Epithelial cell of esophagus (primary cell): ENCODE data around the gene NELL2.

Experiments used
- DNase-seq: peaks from one replicate; pipeline ENCODE4 v3.0.0; 2010; ENCODE audit warnings: low read depth
- H3K4me3 ChIP-seq: 2 replicates; pipeline ENCODE4 v1.5.1; 2011; ENCODE audit warnings: mild to moderate bottlenecking, low read length, control low read depth
- TF ChIP-seq, protein P1 (sequence below): IDR thresholded peaks from 2 replicates; pipeline ENCODE4 v1.5.1; 2011; ENCODE audit warnings: low read depth, mild to moderate bottlenecking, low read length, control low read depth, inconsistent platforms; ENCODE audit not compliant: insufficient read depth; ENCODE audit errors: missing control alignments

NELL2 gene

DNA sequence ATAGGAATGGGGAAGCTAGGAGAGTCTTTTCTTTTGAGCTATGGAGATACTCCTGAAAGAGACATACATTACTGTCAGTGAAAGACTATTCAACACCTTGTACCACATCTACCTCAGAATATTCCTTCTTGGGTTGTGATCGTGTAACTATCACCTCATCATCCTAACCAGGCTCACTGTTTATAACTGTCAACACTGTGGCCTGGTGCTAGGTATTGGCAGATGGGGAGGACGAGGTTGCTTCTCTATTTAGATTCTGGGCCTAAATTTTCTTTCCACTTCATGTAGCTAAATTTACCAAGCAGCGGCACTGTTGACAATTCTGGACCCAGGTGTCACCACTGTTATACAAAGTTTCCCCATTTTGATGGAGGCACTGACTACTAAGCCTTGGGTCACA, 354.4 kb downstream of the NELL2 start:
- TF ChIP-seq, protein P1, sequence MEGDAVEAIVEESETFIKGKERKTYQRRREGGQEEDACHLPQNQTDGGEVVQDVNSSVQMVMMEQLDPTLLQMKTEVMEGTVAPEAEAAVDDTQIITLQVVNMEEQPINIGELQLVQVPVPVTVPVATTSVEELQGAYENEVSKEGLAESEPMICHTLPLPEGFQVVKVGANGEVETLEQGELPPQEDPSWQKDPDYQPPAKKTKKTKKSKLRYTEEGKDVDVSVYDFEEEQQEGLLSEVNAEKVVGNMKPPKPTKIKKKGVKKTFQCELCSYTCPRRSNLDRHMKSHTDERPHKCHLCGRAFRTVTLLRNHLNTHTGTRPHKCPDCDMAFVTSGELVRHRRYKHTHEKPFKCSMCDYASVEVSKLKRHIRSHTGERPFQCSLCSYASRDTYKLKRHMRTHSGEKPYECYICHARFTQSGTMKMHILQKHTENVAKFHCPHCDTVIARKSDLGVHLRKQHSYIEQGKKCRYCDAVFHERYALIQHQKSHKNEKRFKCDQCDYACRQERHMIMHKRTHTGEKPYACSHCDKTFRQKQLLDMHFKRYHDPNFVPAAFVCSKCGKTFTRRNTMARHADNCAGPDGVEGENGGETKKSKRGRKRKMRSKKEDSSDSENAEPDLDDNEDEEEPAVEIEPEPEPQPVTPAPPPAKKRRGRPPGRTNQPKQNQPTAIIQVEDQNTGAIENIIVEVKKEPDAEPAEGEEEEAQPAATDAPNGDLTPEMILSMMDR, result no peak
- H3K4me3 ChIP-seq, result no peak overlapping the region
- no peak for DNase-seq

DNA sequence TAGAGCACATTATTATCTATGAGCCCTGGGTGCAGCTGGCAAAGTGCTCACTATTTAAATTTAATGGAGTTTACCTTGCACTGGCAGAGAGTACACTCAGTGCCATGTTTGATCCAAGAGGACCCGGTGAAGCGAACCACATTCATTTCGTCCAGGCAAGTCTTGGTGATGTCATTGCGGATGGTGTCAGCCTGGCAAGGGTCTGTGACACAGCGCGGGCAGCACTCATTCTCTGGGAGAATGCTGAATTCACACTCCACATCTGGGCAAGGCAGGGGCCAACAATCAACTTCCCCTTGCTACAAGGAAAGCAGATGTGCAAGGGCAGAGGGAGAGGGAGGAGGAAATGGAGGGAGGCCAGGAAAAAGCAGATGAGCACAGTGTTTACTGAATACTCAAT, 356.2 kb downstream of the NELL2 start:
- TF ChIP-seq, protein P1, result no peak
- H3K4me3 ChIP-seq, result no peak overlapping the region
- no peak for DNase-seq

DNA sequence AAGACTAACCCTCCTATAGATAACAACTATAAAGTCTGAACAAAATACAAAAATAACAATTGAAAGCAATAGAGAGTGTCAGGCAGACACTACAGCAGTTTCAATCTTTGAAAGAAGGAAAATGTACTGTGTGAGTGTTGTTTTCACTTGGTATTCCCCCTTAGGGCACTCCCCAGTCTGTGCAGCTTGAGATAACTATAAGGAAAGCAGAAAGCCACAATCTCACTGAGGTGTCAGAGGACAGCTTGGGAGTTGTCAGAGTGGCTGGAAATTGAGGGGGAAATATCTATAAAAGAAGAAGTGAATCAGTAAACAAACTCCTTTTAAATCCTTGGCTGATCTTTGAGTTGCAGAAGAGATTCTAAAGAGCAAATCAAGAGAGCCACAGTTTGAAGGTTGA, 364.8 kb downstream of the NELL2 start:
- DNase-seq, result no peak
- H3K4me3 ChIP-seq, result no peak overlapping the region
- TF ChIP-seq, protein P1, result no peak

DNA sequence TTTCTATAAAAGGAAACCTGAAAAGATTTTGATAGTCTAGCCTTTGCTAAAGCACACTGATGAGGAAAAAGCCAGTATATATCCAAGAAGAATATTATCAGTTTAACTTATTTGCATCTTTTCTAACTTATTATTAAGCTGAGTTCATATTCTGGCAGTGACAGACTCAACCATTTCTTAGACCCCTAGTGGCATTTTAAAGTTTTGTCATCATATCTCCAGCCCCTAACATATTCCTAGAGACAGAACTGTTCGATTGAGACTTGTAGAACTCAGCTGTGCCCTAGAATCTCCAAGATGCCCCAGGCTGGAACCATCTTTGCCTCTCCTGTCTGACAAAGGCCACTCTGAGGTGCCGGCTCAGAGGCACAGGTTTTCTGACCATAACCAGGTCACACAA, 365.6 kb downstream of the NELL2 start:
- TF ChIP-seq, protein P1, result no peak
- H3K4me3 ChIP-seq, result no peak overlapping the region
- no peak for DNase-seq

DNA sequence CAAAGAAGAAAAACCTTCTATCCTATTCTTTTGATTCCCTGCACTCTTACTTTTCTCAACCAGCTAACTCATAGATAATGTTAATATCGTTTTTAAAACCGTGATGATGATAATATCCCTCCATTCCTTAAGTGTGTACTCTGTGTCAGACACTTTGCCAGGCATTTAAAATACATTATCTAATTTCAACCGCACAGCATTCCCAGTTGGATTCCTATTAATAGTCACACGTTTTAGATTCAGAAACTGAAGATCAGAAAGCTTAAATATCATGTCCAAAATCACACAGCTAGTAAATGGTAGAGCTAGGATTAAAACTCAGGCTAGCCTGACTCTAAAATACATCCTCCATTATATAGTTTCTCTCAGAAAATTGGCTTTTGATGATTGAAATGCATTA, 366.0 kb downstream of the NELL2 start:
- no peak for DNase-seq
- TF ChIP-seq, protein P1, result no peak
- H3K4me3 ChIP-seq, result no peak overlapping the region

DNA sequence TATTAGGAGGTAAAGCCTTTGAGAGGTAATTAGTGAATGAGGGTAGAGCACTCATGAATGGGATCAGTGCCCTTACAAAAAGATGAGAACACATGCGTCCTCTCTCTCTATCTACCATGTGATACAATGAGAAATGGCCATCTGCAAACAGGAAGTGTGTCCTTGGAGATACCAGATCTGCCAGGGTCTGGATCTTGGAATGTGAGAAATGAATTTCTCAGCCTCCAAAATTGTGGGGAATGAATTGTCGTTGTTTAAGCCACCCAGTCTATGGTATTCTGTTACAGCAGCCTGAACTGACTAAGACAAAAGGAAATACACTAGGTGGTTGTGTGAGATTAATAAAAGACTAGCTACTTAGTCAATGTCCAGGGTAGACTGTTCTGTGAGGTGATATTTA, 366.6 kb downstream of the NELL2 start:
- no peak overlapping the region for H3K4me3 ChIP-seq
- no peak for DNase-seq
- TF ChIP-seq, protein P1, result no peak

DNA sequence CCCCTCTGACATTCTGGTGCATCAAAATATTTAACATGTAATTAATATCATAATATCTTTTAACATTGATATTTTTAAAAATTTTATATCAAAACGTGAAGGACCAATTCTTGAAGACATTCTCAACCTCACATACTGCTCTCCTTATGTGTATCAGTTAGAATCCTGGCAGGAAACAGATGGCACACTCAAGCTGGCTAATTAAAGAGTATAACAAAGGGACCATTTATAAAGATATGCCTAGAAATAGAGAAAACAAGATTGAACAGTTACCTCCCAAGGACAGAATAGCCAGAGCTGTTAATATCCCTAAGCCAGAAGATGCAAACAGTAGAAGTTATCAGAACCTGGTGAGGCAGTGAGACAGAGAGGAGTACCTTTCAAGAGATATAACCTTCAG, 368.7 kb downstream of the NELL2 start:
- TF ChIP-seq, protein P1, result no peak
- no peak for DNase-seq
- H3K4me3 ChIP-seq, result no peak overlapping the region
